COR-L47 (cell line): ENCODE measurements around the gene SULT1A2.
"Not testable (repeated sequence)": the region's sequence is repeated elsewhere in the genome, so short reads cannot be mapped to it uniquely, and the experiment has no call there.

Experiments
- DNase-seq: peaks from one replicate; lab custom pipeline; 2025; lab: John Stamatoyannopoulos, UW

SULT1A2 gene

GRCh38 chr16:28591355-28591754, 5.5 kb downstream of the SULT1A2 start:
- DNase-seq = no peak

GRCh38 chr16:28590384-28591340, 6.2 kb downstream of the SULT1A2 start:
- DNase-seq = no peak

GRCh38 chr16:28589930-28590329, 6.9 kb downstream of the SULT1A2 start:
- DNase-seq = no peak

GRCh38 chr16:28589069-28589468, 7.8 kb downstream of the SULT1A2 start:
- no peak for DNase-seq

- DNase-seq = no peak
Measured at GRCh38 chr16:28587386-28587785, 9.5 kb downstream of the SULT1A2 start.

- no peak for DNase-seq
Measured at GRCh38 chr16:28586466-28586865, 10.4 kb downstream of the SULT1A2 start.

- DNase-seq = no peak
Measured at GRCh38 chr16:28585674-28586073, 11.2 kb downstream of the SULT1A2 start.

- no peak for DNase-seq
Measured at GRCh38 chr16:28580726-28581315, 16.0 kb downstream of the SULT1A2 start.

GRCh38 chr16:28575446-28576109, 21.3 kb downstream of the SULT1A2 start:
- no peak for DNase-seq

GRCh38 chr16:28574925-28575324, 21.9 kb downstream of the SULT1A2 start:
- DNase-seq = no peak

GRCh38 chr16:28573738-28574718, 22.8 kb downstream of the SULT1A2 start:
- DNase-seq = no peak

- DNase-seq = no peak
Measured at GRCh38 chr16:28572696-28573510, 23.9 kb downstream of the SULT1A2 start.

GRCh38 chr16:28569968-28570752, 26.7 kb downstream of the SULT1A2 start:
- DNase-seq = no peak

GRCh38 chr16:28569021-28569420, 27.8 kb downstream of the SULT1A2 start:
- DNase-seq = no peak

- no peak for DNase-seq
Measured at GRCh38 chr16:28567292-28567691, 29.6 kb downstream of the SULT1A2 start.

GRCh38 chr16:28566233-28566925, 30.5 kb downstream of the SULT1A2 start:
- DNase-seq = not testable (repeated sequence)

GRCh38 chr16:28563218-28563617, 33.6 kb downstream of the SULT1A2 start:
- DNase-seq = no peak

- no peak for DNase-seq
Measured at GRCh38 chr16:28562199-28562598, 34.7 kb downstream of the SULT1A2 start.

GRCh38 chr16:28561557-28562187, 35.2 kb downstream of the SULT1A2 start:
- no peak for DNase-seq
